ENCODE data around the gene HOXC6.

Gene HOXC6

GRCh38 chr12:54012631-54013409 lies 15.4 kb upstream of the HOXC6 start:
- no peak overlapping the region for H3K4me3 ChIP-seq (replicated peaks; ENCODE audit: low read depth, low read length)
- DNase-seq (ENCODE audit: extremely low read depth, low read depth) = no peak
- no peak for TF ChIP-seq CTCF (IDR thresholded peaks at IDR 0.05; ENCODE audit: low read depth, low read length, missing control alignments)

- TF ChIP-seq CTCF (IDR thresholded peaks at IDR 0.05; ENCODE audit: low read depth, low read length, missing control alignments) = no peak
- no peak overlapping the region for H3K4me3 ChIP-seq (replicated peaks; ENCODE audit: low read depth, low read length)
- no peak for DNase-seq (ENCODE audit: extremely low read depth, low read depth)
These were observed 13.7 kb upstream of the HOXC6 start for GRCh38 chr12:54014377-54015017.

GRCh38 chr12:54015018-54015931 lies 13.0 kb upstream of the HOXC6 start:
- H3K4me3 ChIP-seq (replicated peaks; ENCODE audit: low read depth, low read length) = no peak overlapping the region
- DNase-seq (ENCODE audit: extremely low read depth, low read depth) = no peak
- no peak for TF ChIP-seq CTCF (IDR thresholded peaks at IDR 0.05; ENCODE audit: low read depth, low read length, missing control alignments)

- peak overlapping the region; percentile 52 for H3K4me3 ChIP-seq (replicated peaks; ENCODE audit: low read depth, low read length)
- DNase-seq (ENCODE audit: extremely low read depth, low read depth) = no peak
- no peak for TF ChIP-seq CTCF (IDR thresholded peaks at IDR 0.05; ENCODE audit: low read depth, low read length, missing control alignments)
These were observed 12.2 kb upstream of the HOXC6 start for GRCh38 chr12:54016051-54016450.

- TF ChIP-seq CTCF (IDR thresholded peaks at IDR 0.05; ENCODE audit: low read depth, low read length, missing control alignments) = no peak
- H3K4me3 ChIP-seq (replicated peaks; ENCODE audit: low read depth, low read length) = peak overlapping the region; percentile 52
- peak; percentile 70 for DNase-seq (ENCODE audit: extremely low read depth, low read depth)
These were observed 11.7 kb upstream of the HOXC6 start for GRCh38 chr12:54016478-54016964.

GRCh38 chr12:54017027-54017788 lies 11.0 kb upstream of the HOXC6 start:
- no peak for TF ChIP-seq CTCF (IDR thresholded peaks at IDR 0.05; ENCODE audit: low read depth, low read length, missing control alignments)
- H3K4me3 ChIP-seq (replicated peaks; ENCODE audit: low read depth, low read length) = peak overlapping the region; percentile 52
- no peak for DNase-seq (ENCODE audit: extremely low read depth, low read depth)
